ENCODE data around the gene LRRN2.

Gene LRRN2

GRCh38 chr1:204647114-204647804 lies 38.3 kb downstream of the LRRN2 start:
- H3K9me3 ChIP-seq (ENCODE audit: control insufficient read depth, low read length), result no peaks in the 10 kb centered on the region
- no peak overlapping the region for H3K27ac ChIP-seq (ENCODE audit: low read depth, low read length, severe bottlenecking)
- no peaks in the 10 kb centered on the region for H3K36me3 ChIP-seq (ENCODE audit: control insufficient read depth, insufficient read depth, low read length)
- 15 to 20% methylated on average over 2 of the region's 2 CpGs for WGBS, 2 experiments (ENCODE audit: insufficient coverage in 2 of 2)
- H3K4me3 ChIP-seq (ENCODE audit: extremely low read depth, insufficient read depth, low read length, poor library complexity, severe bottlenecking), result no peak overlapping the region
- H3K4me1 ChIP-seq (ENCODE audit: control insufficient read depth, insufficient read depth, low read length, poor library complexity, severe bottlenecking), result peaks cover 18% of the 10 kb centered on the region

DNA sequence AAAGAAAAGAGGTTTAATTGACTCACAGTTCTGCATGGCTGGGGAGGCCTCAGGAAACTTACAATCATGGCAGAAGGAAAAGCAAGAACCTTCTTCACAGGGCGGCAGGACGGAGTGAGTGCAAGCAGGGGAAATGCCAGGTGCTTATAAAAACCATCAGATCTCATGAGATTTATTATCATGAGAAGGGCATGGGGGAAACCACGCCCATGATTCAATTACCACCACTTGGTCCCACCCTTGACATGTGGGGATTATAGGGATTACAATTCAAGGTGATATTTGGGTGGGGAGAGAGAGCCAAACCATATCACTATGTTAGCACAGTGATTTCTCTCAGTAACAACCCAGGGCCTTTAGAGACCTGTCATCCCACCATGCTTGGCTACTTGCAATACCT lies 39.9 kb downstream of the LRRN2 start:
- H3K9me3 ChIP-seq (ENCODE audit: control insufficient read depth, low read length), result no peaks in the 10 kb centered on the region
- H3K4me1 ChIP-seq (ENCODE audit: control insufficient read depth, insufficient read depth, low read length, poor library complexity, severe bottlenecking), result peaks cover 6% of the 10 kb centered on the region
- WGBS, 2 experiments (ENCODE audit: insufficient coverage in 2 of 2), result no CpG with 5 or more reads among the region's 3 CpGs
- no peak overlapping the region for H3K27ac ChIP-seq (ENCODE audit: low read depth, low read length, severe bottlenecking)
- no peaks in the 10 kb centered on the region for H3K36me3 ChIP-seq (ENCODE audit: control insufficient read depth, insufficient read depth, low read length)
- H3K4me3 ChIP-seq (ENCODE audit: extremely low read depth, insufficient read depth, low read length, poor library complexity, severe bottlenecking), result no peak overlapping the region

- H3K4me3 ChIP-seq (ENCODE audit: extremely low read depth, insufficient read depth, low read length, poor library complexity, severe bottlenecking), result no peak overlapping the region
- H3K4me1 ChIP-seq (ENCODE audit: control insufficient read depth, insufficient read depth, low read length, poor library complexity, severe bottlenecking), result peaks cover 6% of the 10 kb centered on the region
- H3K9me3 ChIP-seq (ENCODE audit: control insufficient read depth, low read length), result no peaks in the 10 kb centered on the region
- no peak overlapping the region for H3K27ac ChIP-seq (ENCODE audit: low read depth, low read length, severe bottlenecking)
- 79 to 84% methylated on average over 3 of the region's 3 CpGs for WGBS, 2 experiments (ENCODE audit: insufficient coverage in 2 of 2)
- no peaks in the 10 kb centered on the region for H3K36me3 ChIP-seq (ENCODE audit: control insufficient read depth, insufficient read depth, low read length)
Measured at GRCh38 chr1:204645251-204645650, 40.3 kb downstream of the LRRN2 start.

DNA sequence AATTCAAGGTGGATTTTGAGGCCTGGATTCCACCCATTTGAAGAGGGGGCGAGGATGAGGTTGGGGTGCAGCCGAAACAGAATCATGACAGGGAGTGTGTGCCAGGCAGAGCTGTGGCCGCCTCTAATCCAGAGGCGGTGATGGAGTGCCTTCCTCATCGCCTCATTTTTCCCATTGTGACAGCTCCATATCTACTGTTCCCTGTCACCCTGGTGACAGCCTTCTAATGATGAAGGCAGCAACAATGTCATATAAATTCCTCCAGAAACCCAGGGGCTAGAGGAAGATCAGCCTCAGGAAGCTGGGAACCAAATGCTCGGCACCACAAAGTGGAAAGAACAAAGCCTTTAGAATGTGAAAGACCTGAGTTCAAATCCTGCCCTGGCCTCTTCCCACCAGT lies 42.0 kb downstream of the LRRN2 start:
- peaks cover 6% of the 10 kb centered on the region for H3K4me1 ChIP-seq (ENCODE audit: control insufficient read depth, insufficient read depth, low read length, poor library complexity, severe bottlenecking)
- WGBS, 2 experiments (ENCODE audit: insufficient coverage in 2 of 2), result 90 to 92% methylated on average over 5 to 6 of the region's 6 CpGs
- no peaks in the 10 kb centered on the region for H3K9me3 ChIP-seq (ENCODE audit: control insufficient read depth, low read length)
- no peak overlapping the region for H3K4me3 ChIP-seq (ENCODE audit: extremely low read depth, insufficient read depth, low read length, poor library complexity, severe bottlenecking)
- no peaks in the 10 kb centered on the region for H3K36me3 ChIP-seq (ENCODE audit: control insufficient read depth, insufficient read depth, low read length)
- H3K27ac ChIP-seq (ENCODE audit: low read depth, low read length, severe bottlenecking), result no peak overlapping the region

DNA sequence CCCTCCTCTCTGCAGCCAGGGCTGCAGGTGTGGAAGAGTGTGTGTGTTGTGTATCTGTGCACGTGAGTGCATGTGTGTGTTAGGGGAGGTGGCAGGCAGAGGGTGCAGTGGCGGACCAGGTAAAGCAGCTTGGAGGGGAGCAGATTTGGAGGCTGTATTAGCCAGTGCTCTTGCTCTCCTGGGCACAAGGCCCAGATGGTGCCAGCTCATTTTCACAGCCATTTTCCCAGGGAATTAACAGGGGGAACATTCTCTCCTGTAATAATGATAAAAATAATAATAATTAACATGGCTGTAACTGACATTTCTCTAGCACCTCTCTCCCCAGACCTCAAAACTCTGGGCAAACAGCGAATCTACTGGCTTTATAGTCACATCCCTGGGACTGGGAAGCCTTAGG lies 43.6 kb downstream of the LRRN2 start:
- H3K27ac ChIP-seq (ENCODE audit: low read depth, low read length, severe bottlenecking), result no peak overlapping the region
- 93 to 100% methylated on average over 2 to 3 of the region's 3 CpGs for WGBS, 2 experiments (ENCODE audit: insufficient coverage in 2 of 2)

DNA sequence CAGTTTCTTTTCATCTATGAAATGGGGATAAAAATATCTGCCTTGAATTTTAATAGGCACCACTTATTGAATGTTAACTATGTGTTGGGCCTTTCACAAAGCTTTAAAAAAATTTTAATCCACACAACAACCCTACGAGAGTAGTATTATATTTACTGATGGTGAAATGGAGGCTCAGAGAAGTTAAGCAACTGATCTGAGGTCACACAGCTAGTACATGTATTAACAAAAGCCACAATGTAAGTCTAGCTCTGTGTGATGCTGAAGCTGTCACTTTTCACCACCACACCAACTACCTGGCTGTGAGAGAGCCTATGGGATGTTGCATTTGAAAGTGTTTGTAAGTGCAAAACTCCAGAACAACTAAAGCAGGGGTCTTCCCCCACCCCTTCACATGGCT lies 44.1 kb downstream of the LRRN2 start:
- Histone ChIP-seq H3K27ac (ENCODE audit: low read depth, low read length, severe bottlenecking) (no peak overlapping the region), H3K36me3 (ENCODE audit: control insufficient read depth, insufficient read depth, low read length) (no peaks in the 10 kb centered on the region), H3K4me3 (ENCODE audit: extremely low read depth, insufficient read depth, low read length, poor library complexity, severe bottlenecking) (no peak overlapping the region), H3K4me1 (ENCODE audit: control insufficient read depth, insufficient read depth, low read length, poor library complexity, severe bottlenecking) (peaks cover 3% of the 10 kb centered on the region), H3K9me3 (ENCODE audit: control insufficient read depth, low read length) (no peaks in the 10 kb centered on the region)
- no CpG with 5 or more reads among the region's 1 CpG for WGBS, 2 experiments (ENCODE audit: insufficient coverage in 2 of 2)

More for the DNA sequence above, 43.6 kb downstream of the LRRN2 start:
- Histone ChIP-seq H3K36me3 (ENCODE audit: control insufficient read depth, insufficient read depth, low read length) (no peaks in the 10 kb centered on the region), H3K9me3 (ENCODE audit: control insufficient read depth, low read length) (no peaks in the 10 kb centered on the region), H3K4me3 (ENCODE audit: extremely low read depth, insufficient read depth, low read length, poor library complexity, severe bottlenecking) (no peak overlapping the region), H3K4me1 (ENCODE audit: control insufficient read depth, insufficient read depth, low read length, poor library complexity, severe bottlenecking) (peaks cover 4% of the 10 kb centered on the region)

- Histone ChIP-seq H3K36me3 (ENCODE audit: control insufficient read depth, insufficient read depth, low read length) (no peaks in the 10 kb centered on the region), H3K4me1 (ENCODE audit: control insufficient read depth, insufficient read depth, low read length, poor library complexity, severe bottlenecking) (peaks cover 3% of the 10 kb centered on the region), H3K27ac (ENCODE audit: low read depth, low read length, severe bottlenecking) (no peak overlapping the region), H3K4me3 (ENCODE audit: extremely low read depth, insufficient read depth, low read length, poor library complexity, severe bottlenecking) (no peak overlapping the region), H3K9me3 (ENCODE audit: control insufficient read depth, low read length) (no peaks in the 10 kb centered on the region)
- WGBS, 2 experiments (ENCODE audit: insufficient coverage in 2 of 2), result no CpG with 5 or more reads among the region's 2 CpGs
Measured at GRCh38 chr1:204640578-204640977, 45.0 kb downstream of the LRRN2 start.

GRCh38 chr1:204634260-204634910 lies 51.2 kb downstream of the LRRN2 start:
- Histone ChIP-seq H3K4me1 (ENCODE audit: control insufficient read depth, insufficient read depth, low read length, poor library complexity, severe bottlenecking) (peaks cover 3% of the 10 kb centered on the region), H3K27ac (ENCODE audit: low read depth, low read length, severe bottlenecking) (no peak overlapping the region), H3K9me3 (ENCODE audit: control insufficient read depth, low read length) (no peaks in the 10 kb centered on the region), H3K36me3 (ENCODE audit: control insufficient read depth, insufficient read depth, low read length) (no peaks in the 10 kb centered on the region), H3K4me3 (ENCODE audit: extremely low read depth, insufficient read depth, low read length, poor library complexity, severe bottlenecking) (no peak overlapping the region)
- WGBS, 2 experiments (ENCODE audit: insufficient coverage in 2 of 2), result 79 to 91% methylated on average over 4 of the region's 5 CpGs

DNA sequence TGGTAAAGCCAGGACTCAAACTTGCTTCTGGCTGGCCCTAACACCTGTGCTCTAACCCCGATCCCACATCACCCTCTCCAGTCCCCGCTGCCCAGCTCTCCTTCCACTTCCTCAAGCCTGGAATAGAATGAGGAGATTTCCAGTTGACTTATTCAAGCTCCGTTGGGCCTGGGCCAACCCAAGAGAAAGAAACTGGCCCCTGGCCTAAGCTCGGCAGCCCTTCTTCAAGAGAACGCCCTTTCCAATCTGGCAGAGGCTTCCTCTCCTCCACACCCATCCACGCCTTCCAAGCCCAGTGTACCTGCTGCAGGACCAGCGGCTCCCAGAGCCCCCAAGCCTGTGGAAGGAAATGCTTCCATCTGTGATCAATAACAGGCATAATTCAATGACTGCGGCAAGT lies 51.9 kb downstream of the LRRN2 start:
- WGBS, 2 experiments (ENCODE audit: insufficient coverage in 2 of 2), result 97 to 100% methylated on average over 3 to 4 of the region's 8 CpGs
- Histone ChIP-seq H3K4me3 (ENCODE audit: extremely low read depth, insufficient read depth, low read length, poor library complexity, severe bottlenecking) (no peak overlapping the region), H3K9me3 (ENCODE audit: control insufficient read depth, low read length) (no peaks in the 10 kb centered on the region), H3K4me1 (ENCODE audit: control insufficient read depth, insufficient read depth, low read length, poor library complexity, severe bottlenecking) (peaks cover 3% of the 10 kb centered on the region), H3K27ac (ENCODE audit: low read depth, low read length, severe bottlenecking) (no peak overlapping the region), H3K36me3 (ENCODE audit: control insufficient read depth, insufficient read depth, low read length) (no peaks in the 10 kb centered on the region)

GRCh38 chr1:204630132-204630905 lies 55.2 kb downstream of the LRRN2 start:
- peak overlapping the region; percentile 32 for H3K27ac ChIP-seq (ENCODE audit: low read depth, low read length, severe bottlenecking)
- no peaks in the 10 kb centered on the region for H3K9me3 ChIP-seq (ENCODE audit: control insufficient read depth, low read length)
- peaks cover 7% of the 10 kb centered on the region for H3K4me1 ChIP-seq (ENCODE audit: control insufficient read depth, insufficient read depth, low read length, poor library complexity, severe bottlenecking)
- H3K4me3 ChIP-seq (ENCODE audit: extremely low read depth, insufficient read depth, low read length, poor library complexity, severe bottlenecking), result no peak overlapping the region
- no peaks in the 10 kb centered on the region for H3K36me3 ChIP-seq (ENCODE audit: control insufficient read depth, insufficient read depth, low read length)
- WGBS, 2 experiments (ENCODE audit: insufficient coverage in 2 of 2), result 72 to 73% methylated on average over 14 to 18 of the region's 19 CpGs
